H9 (cell line): ENCODE data around the gene SMO. TPM values are rescaled to one million over a fixed set of nuclear protein-coding genes. Genes with fewer than 3 reads are reported as not detected.

Source experiments
- DNase-seq: peaks from one replicate; pipeline ENCODE4 v3.0.0-alpha.2; 2017
- H2AFZ ChIP-seq: one replicate; pipeline ENCODE4 v1.6.1; 2013; ENCODE audit warnings: mild to moderate bottlenecking, low read length, control low read depth, moderate library complexity
- H2AK5ac ChIP-seq: 2 replicates; pipeline ENCODE4 v1.6.1; 2013; ENCODE audit warnings: low read length, control low read depth, mixed read lengths; ENCODE audit not compliant: insufficient read length
- H2BK120ac ChIP-seq: one replicate; pipeline ENCODE4 v1.6.1; 2013; ENCODE audit warnings: low read depth, mild to moderate bottlenecking, low read length, control low read depth, inconsistent platforms; ENCODE audit not compliant: poor library complexity, severe bottlenecking
- H2BK12ac ChIP-seq: 2 replicates; pipeline ENCODE4 v1.6.1; 2013; ENCODE audit warnings: low read length, control low read depth, mixed read lengths, low read depth; ENCODE audit not compliant: insufficient read length
- H2BK15ac ChIP-seq: 2 replicates; pipeline ENCODE4 v1.6.1; 2013; ENCODE audit warnings: low read depth, low read length, control low read depth
- H2BK20ac ChIP-seq: one replicate; pipeline ENCODE4 v1.6.1; 2013; ENCODE audit warnings: low read depth, mild to moderate bottlenecking, low read length, control low read depth, inconsistent platforms; ENCODE audit not compliant: poor library complexity, severe bottlenecking
- H2BK5ac ChIP-seq: 2 replicates; pipeline ENCODE4 v1.6.1; 2013; ENCODE audit warnings: low read length, control low read depth, mixed read lengths; ENCODE audit not compliant: insufficient read length
- H3K14ac ChIP-seq: 2 replicates; pipeline ENCODE4 v1.6.1; 2013; ENCODE audit warnings: low read length, control low read depth; ENCODE audit not compliant: insufficient read depth
- H3K18ac ChIP-seq: 2 replicates; pipeline ENCODE4 v1.6.1; 2013; ENCODE audit warnings: low read depth, mild to moderate bottlenecking, mixed read lengths, low read length, control low read depth; ENCODE audit not compliant: insufficient read length
- H3K23ac ChIP-seq: 2 replicates; pipeline ENCODE4 v1.6.1; 2013; ENCODE audit warnings: low read length, control low read depth, mixed read lengths, low read depth; ENCODE audit not compliant: insufficient read length
- H3K23me2 ChIP-seq: 2 replicates; pipeline ENCODE4 v1.6.1; 2013; ENCODE audit warnings: low read depth, mild to moderate bottlenecking, mixed read lengths, low read length, control low read depth; ENCODE audit not compliant: insufficient read length, poor library complexity, severe bottlenecking
- H3K27ac ChIP-seq: 2 replicates; pipeline ENCODE4 v1.5.1; 2013; ENCODE audit warnings: low read length, control low read depth, mixed read lengths, low read depth; ENCODE audit not compliant: insufficient read length
- H3K27me3 ChIP-seq: 2 replicates; pipeline ENCODE4 v1.6.1; 2013; ENCODE audit warnings: low read length, control low read depth, inconsistent platforms; ENCODE audit not compliant: insufficient read depth
- H3K4ac ChIP-seq: 2 replicates; pipeline ENCODE4 v1.6.1; 2013; ENCODE audit warnings: low read depth, mild to moderate bottlenecking, control low read depth, inconsistent platforms, low read length, moderate library complexity
- H3K4me1 ChIP-seq: 2 replicates; pipeline ENCODE4 v1.6.1; 2013; ENCODE audit warnings: low read length, control low read depth, inconsistent platforms; ENCODE audit not compliant: insufficient read depth
- H3K4me2 ChIP-seq: 2 replicates; pipeline ENCODE4 v1.6.1; 2013; ENCODE audit warnings: low read length, control low read depth, mixed read lengths; ENCODE audit not compliant: insufficient read length, insufficient read depth
- H3K56ac ChIP-seq: 2 replicates; pipeline ENCODE4 v1.6.1; 2013; ENCODE audit warnings: low read depth, mild to moderate bottlenecking, mixed read lengths, low read length, control low read depth; ENCODE audit not compliant: insufficient read length
- H3K79me1 ChIP-seq: 2 replicates; pipeline ENCODE4 v1.6.1; 2013; ENCODE audit warnings: low read depth, mild to moderate bottlenecking, moderate library complexity, low read length, control low read depth, inconsistent platforms; ENCODE audit not compliant: insufficient read depth, poor library complexity, severe bottlenecking
- H3K79me2 ChIP-seq: 2 replicates; pipeline ENCODE4 v1.6.1; 2013; ENCODE audit warnings: low read length, control low read depth, inconsistent platforms; ENCODE audit not compliant: insufficient read depth
- H3K9ac ChIP-seq: 2 replicates; pipeline ENCODE4 v1.6.1; 2013; ENCODE audit warnings: low read length, control low read depth, mixed read lengths; ENCODE audit not compliant: insufficient read length; ENCODE audit errors: extremely low read depth
- H3K9me3 ChIP-seq: one replicate; pipeline ENCODE4 v1.6.1; 2013; ENCODE audit warnings: low read depth, low read length, inconsistent platforms; ENCODE audit not compliant: control insufficient read depth
- H3T11ph ChIP-seq: one replicate; pipeline ENCODE4 v1.6.1; 2013; ENCODE audit warnings: mild to moderate bottlenecking, low read length, control low read depth, inconsistent platforms
- H4K20me1 ChIP-seq: one replicate; pipeline ENCODE4 v1.6.1; 2013; ENCODE audit not compliant: control insufficient read depth, insufficient read length, insufficient read depth
- H4K5ac ChIP-seq: 2 replicates; pipeline ENCODE4 v1.6.1; 2013; ENCODE audit warnings: low read depth, mild to moderate bottlenecking, mixed read lengths, low read length, control low read depth; ENCODE audit not compliant: insufficient read length
- H4K8ac ChIP-seq: replicated peaks from 2 replicates; pipeline ENCODE4 v1.6.1; 2013; ENCODE audit warnings: low read length, control low read depth, mixed read lengths, low read depth; ENCODE audit not compliant: insufficient read length
- H4K91ac ChIP-seq: 2 replicates; pipeline ENCODE4 v1.6.1; 2013; ENCODE audit warnings: low read depth, mild to moderate bottlenecking, moderate library complexity, mixed read lengths, low read length, control low read depth; ENCODE audit not compliant: insufficient read length
- H3K27ac Mint-ChIP-seq, 3 experiments: 2 replicates in 2 of 3; 3 replicates in 1 of 3; pipeline ENCODE4 v1.8.0; 2020 to 2021; ENCODE audit warnings: mixed read lengths in 3 of 3, mild to moderate bottlenecking in 1 of 3, moderate library complexity in 1 of 3
- H3K27me3 Mint-ChIP-seq: 2 replicates; pipeline ENCODE4 v1.8.0; 2021; ENCODE audit warnings: low read depth, mild to moderate bottlenecking, moderate library complexity, mixed read lengths
- H3K36me3 Mint-ChIP-seq, 3 experiments: 2 replicates in 2 of 3; 3 replicates in 1 of 3; pipeline ENCODE4 v1.8.0; 2020 to 2021; ENCODE audit warnings: low read depth in 3 of 3, mixed read lengths in 3 of 3; ENCODE audit not compliant: insufficient read depth in 1 of 3
- H3K4me1 Mint-ChIP-seq, 2 experiments: 2 replicates each; pipeline ENCODE4 v1.8.0; 2020; ENCODE audit warnings: mixed read lengths in 2 of 2
- H3K4me3 Mint-ChIP-seq, 2 experiments: 2 replicates in 1 of 2; 3 replicates in 1 of 2; pipeline ENCODE4 v1.8.0; 2020 to 2021; ENCODE audit warnings: mild to moderate bottlenecking in 2 of 2, mixed read lengths in 2 of 2, moderate library complexity in 1 of 2
- H3K9me3 Mint-ChIP-seq, 2 experiments: 2 replicates in 1 of 2; 3 replicates in 1 of 2; pipeline ENCODE4 v1.8.0; 2020; ENCODE audit warnings: mild to moderate bottlenecking in 2 of 2, mixed read lengths in 2 of 2, moderate library complexity in 1 of 2
- CTCF ChIP-seq: fragments of 200-600 bp; sonication (generic); conservative IDR thresholded peaks from 3 replicates; pipeline ENCODE4 v1.8.0; 2021; ENCODE audit warnings: antibody characterized with exemption, mild to moderate bottlenecking
- WGBS: extraction: QIAGEN DNeasy Blood & Tissue Kit; methylation state at CpG from one replicate; pipeline ENCODE4 v1.1.7; 2013; ENCODE audit warnings: missing lambda C conversion rate, low lambda C conversion rate, mixed read lengths; ENCODE audit not compliant: insufficient read length; ENCODE audit errors: extremely low coverage; 5-methylcytosine and 5-hydroxymethylcytosine counted together
- total RNA-seq: library from RNA; stranded (reverse); gene quantifications from 2 replicates; pipeline ENCODE4 v1.2.1, GENCODE V29; 2021

The SMO gene
- total RNA-seq, 1 experiment from 2014 or later, result 66.8 TPM

- H3K4me1 ChIP-seq, result peaks cover 8% of the 10 kb centered on the region; the same call in 1 of the 2 replicates
Observed at GRCh38 chr7:129262324-129262723, 73.9 kb downstream of the SMO start.

More at GRCh38 chr7:129262324-129262723, 73.9 kb downstream of the SMO start:
- no peak overlapping the region for H2BK5ac ChIP-seq
- no peak overlapping the region for H3K27ac ChIP-seq
- no peak for DNase-seq
- no peak overlapping the region for H3K56ac ChIP-seq
- no CpG with 5 or more reads among the region's 2 CpGs for WGBS
- H3K79me2 ChIP-seq, result no peaks in the 10 kb centered on the region; the same call in 1 of the 2 replicates
- H3K23ac ChIP-seq, result no peak overlapping the region
- no peak overlapping the region for H2AFZ ChIP-seq
- H4K8ac ChIP-seq, result no peak overlapping the region
- peak overlapping the region in 1 of 3 experiments; percentile 20; a peak in 1 of 7 replicates for H3K27ac Mint-ChIP-seq
- H3K4me3 Mint-ChIP-seq, result no peak overlapping the region
- no peak overlapping the region for H4K91ac ChIP-seq
- H3K36me3 Mint-ChIP-seq, result no peaks in the 10 kb centered on the region; a peak in 2 of 7 replicates
- H3K27me3 Mint-ChIP-seq, result no peaks in the 10 kb centered on the region
- H3K9me3 Mint-ChIP-seq, result no peaks in the 10 kb centered on the region
- H4K5ac ChIP-seq, result no peak overlapping the region
- TF ChIP-seq CTCF, result no peak
- no peak overlapping the region for H2BK12ac ChIP-seq
- H3K4ac ChIP-seq, result no peak overlapping the region
- no peak overlapping the region for H2BK20ac ChIP-seq
- no peak overlapping the region for H3K18ac ChIP-seq
- H3K79me1 ChIP-seq, result no peaks in the 10 kb centered on the region
- no peak overlapping the region for H2BK15ac ChIP-seq
- no peak overlapping the region for H3K4me2 ChIP-seq
- H3K23me2 ChIP-seq, result no peaks in the 10 kb centered on the region
- H3K9ac ChIP-seq, result no peak overlapping the region
- H3K9me3 ChIP-seq, result no peaks in the 10 kb centered on the region
- peaks cover 40 to 45% of the 10 kb centered on the region in 2 experiments for H3K4me1 Mint-ChIP-seq
- H2AK5ac ChIP-seq, result no peak overlapping the region
- H3T11ph ChIP-seq, result no peak overlapping the region
- no peak overlapping the region for H2BK120ac ChIP-seq
- H3K27me3 ChIP-seq, result no peaks in the 10 kb centered on the region
- no peaks in the 10 kb centered on the region for H4K20me1 ChIP-seq
- H3K14ac ChIP-seq, result no peak overlapping the region

Other genes with a start within 250 kb of the SMO start
- gene TNPO3, start 133.5 kb upstream of the SMO start, total RNA-seq, result 88.3 and 90.1 TPM in 2 replicates
- 34.7 and 36.7 TPM in 2 replicates for gene TSPAN33, start 43.9 kb upstream of the SMO start, total RNA-seq
- 23.2 and 26.0 TPM in 2 replicates for gene AHCYL2, start 36.4 kb downstream of the SMO start, total RNA-seq
- gene STRIP2, start 245.8 kb downstream of the SMO start, total RNA-seq, result 8.1 and 9.9 TPM in 2 replicates